Measurements from ENCODE around the gene CACNB2.
"Not testable (repeated sequence)": the region's sequence is repeated elsewhere in the genome, so short reads cannot be mapped to it uniquely, and the experiment has no call there.

Gene CACNB2

GRCh38 chr10:18429335-18429734 lies 289.1 kb downstream of the CACNB2 start:
- no peak overlapping the region for H3K27ac ChIP-seq
- CTCF ChIA-PET: no interaction called here
- no peak for DNase-seq (ENCODE audit: low spot score)
- POLR2A ChIA-PET (ENCODE audit: low non-redundant PET): no interaction called here
- no peak for TF ChIP-seq CTCF (conservative IDR thresholded peaks at IDR 0.05; ENCODE audit: low read depth)

GRCh38 chr10:18436902-18437301 lies 296.7 kb downstream of the CACNB2 start:
- CTCF ChIA-PET: no interaction called here

GRCh38 chr10:18437486-18437885 lies 297.3 kb downstream of the CACNB2 start:
- DNase-seq (ENCODE audit: low spot score): no peak
- ChIA-PET CTCF (no interaction called here), POLR2A (ENCODE audit: low non-redundant PET) (no interaction called here)
- TF ChIP-seq CTCF (conservative IDR thresholded peaks at IDR 0.05; ENCODE audit: low read depth): no peak
- H3K27ac ChIP-seq: no peak overlapping the region

More at GRCh38 chr10:18436902-18437301, 296.7 kb downstream of the CACNB2 start:
- DNase-seq (ENCODE audit: low spot score): no peak
- no peak for TF ChIP-seq CTCF (conservative IDR thresholded peaks at IDR 0.05; ENCODE audit: low read depth)
- POLR2A ChIA-PET (ENCODE audit: low non-redundant PET): no interaction called here
- H3K27ac ChIP-seq: no peak overlapping the region

- no peak for DNase-seq (ENCODE audit: low spot score)
- no peak overlapping the region for H3K27ac ChIP-seq
- POLR2A ChIA-PET (ENCODE audit: low non-redundant PET): no interaction called here
- no peak for TF ChIP-seq CTCF (conservative IDR thresholded peaks at IDR 0.05; ENCODE audit: low read depth)
- CTCF ChIA-PET: no interaction called here
Observed at GRCh38 chr10:18438361-18439126, 298.3 kb downstream of the CACNB2 start.

- H3K27ac ChIP-seq: no peak overlapping the region
- TF ChIP-seq CTCF (conservative IDR thresholded peaks at IDR 0.05; ENCODE audit: low read depth): no peak
- DNase-seq (ENCODE audit: low spot score): no peak
- ChIA-PET POLR2A (ENCODE audit: low non-redundant PET) (no interaction called here), CTCF (no interaction called here)
Observed at GRCh38 chr10:18439601-18440000, 299.4 kb downstream of the CACNB2 start.

- DNase-seq (ENCODE audit: low spot score); POLR2A ChIA-PET (ENCODE audit: low non-redundant PET); CTCF ChIA-PET; H3K27ac ChIP-seq: not testable (repeated sequence)
Observed at GRCh38 chr10:18445635-18446034, 305.4 kb downstream of the CACNB2 start.

- POLR2A ChIA-PET (ENCODE audit: low non-redundant PET): no interaction called here
- CTCF ChIA-PET: no interaction called here
- DNase-seq (ENCODE audit: low spot score): no peak
- no peak for TF ChIP-seq CTCF (conservative IDR thresholded peaks at IDR 0.05; ENCODE audit: low read depth)
- H3K27ac ChIP-seq: no peak overlapping the region
Observed at GRCh38 chr10:18446205-18446604, 306.0 kb downstream of the CACNB2 start.

Measured in RWPE1 (cell line).